Measurements from ENCODE around the gene NUPR1. TPM values are rescaled to one million over a fixed set of nuclear protein-coding genes. Genes with fewer than 3 reads are reported as not detected.
"Not testable (repeated sequence)": the region's sequence is repeated elsewhere in the genome, so short reads cannot be mapped to it uniquely, and the experiment has no call there.

Gene NUPR1
- polyA plus RNA-seq, 1 donor from 2014 or later, result not detected

- H3K27me3 ChIP-seq (ENCODE audit: insufficient read depth, low read depth, low read length), result no peaks in the 10 kb centered on the region
- H3K4me2 ChIP-seq (ENCODE audit: low read length), result no peak overlapping the region
- H2AFZ ChIP-seq (ENCODE audit: low read depth, low read length), result no peak overlapping the region
- no peak overlapping the region for H3K4me3 ChIP-seq (ENCODE audit: low read length)
- no peaks in the 10 kb centered on the region for H4K20me1 ChIP-seq (ENCODE audit: insufficient read depth)
- TF ChIP-seq, protein P1, sequence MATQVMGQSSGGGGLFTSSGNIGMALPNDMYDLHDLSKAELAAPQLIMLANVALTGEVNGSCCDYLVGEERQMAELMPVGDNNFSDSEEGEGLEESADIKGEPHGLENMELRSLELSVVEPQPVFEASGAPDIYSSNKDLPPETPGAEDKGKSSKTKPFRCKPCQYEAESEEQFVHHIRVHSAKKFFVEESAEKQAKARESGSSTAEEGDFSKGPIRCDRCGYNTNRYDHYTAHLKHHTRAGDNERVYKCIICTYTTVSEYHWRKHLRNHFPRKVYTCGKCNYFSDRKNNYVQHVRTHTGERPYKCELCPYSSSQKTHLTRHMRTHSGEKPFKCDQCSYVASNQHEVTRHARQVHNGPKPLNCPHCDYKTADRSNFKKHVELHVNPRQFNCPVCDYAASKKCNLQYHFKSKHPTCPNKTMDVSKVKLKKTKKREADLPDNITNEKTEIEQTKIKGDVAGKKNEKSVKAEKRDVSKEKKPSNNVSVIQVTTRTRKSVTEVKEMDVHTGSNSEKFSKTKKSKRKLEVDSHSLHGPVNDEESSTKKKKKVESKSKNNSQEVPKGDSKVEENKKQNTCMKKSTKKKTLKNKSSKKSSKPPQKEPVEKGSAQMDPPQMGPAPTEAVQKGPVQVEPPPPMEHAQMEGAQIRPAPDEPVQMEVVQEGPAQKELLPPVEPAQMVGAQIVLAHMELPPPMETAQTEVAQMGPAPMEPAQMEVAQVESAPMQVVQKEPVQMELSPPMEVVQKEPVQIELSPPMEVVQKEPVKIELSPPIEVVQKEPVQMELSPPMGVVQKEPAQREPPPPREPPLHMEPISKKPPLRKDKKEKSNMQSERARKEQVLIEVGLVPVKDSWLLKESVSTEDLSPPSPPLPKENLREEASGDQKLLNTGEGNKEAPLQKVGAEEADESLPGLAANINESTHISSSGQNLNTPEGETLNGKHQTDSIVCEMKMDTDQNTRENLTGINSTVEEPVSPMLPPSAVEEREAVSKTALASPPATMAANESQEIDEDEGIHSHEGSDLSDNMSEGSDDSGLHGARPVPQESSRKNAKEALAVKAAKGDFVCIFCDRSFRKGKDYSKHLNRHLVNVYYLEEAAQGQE (IDR thresholded peaks at IDR 0.05; ENCODE audit: borderline replicate concordance), result no peak
- TF ChIP-seq, protein P2, sequence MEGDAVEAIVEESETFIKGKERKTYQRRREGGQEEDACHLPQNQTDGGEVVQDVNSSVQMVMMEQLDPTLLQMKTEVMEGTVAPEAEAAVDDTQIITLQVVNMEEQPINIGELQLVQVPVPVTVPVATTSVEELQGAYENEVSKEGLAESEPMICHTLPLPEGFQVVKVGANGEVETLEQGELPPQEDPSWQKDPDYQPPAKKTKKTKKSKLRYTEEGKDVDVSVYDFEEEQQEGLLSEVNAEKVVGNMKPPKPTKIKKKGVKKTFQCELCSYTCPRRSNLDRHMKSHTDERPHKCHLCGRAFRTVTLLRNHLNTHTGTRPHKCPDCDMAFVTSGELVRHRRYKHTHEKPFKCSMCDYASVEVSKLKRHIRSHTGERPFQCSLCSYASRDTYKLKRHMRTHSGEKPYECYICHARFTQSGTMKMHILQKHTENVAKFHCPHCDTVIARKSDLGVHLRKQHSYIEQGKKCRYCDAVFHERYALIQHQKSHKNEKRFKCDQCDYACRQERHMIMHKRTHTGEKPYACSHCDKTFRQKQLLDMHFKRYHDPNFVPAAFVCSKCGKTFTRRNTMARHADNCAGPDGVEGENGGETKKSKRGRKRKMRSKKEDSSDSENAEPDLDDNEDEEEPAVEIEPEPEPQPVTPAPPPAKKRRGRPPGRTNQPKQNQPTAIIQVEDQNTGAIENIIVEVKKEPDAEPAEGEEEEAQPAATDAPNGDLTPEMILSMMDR (IDR thresholded peaks at IDR 0.05; ENCODE audit: poor library complexity, severe bottlenecking), result no peak
- TF ChIP-seq MXI1 (conservative IDR thresholded peaks at IDR 0.05; ENCODE audit: poor library complexity, severe bottlenecking) (no peak), SMC3 (conservative IDR thresholded peaks at IDR 0.05; ENCODE audit: poor library complexity) (no peak), RAD21 (conservative IDR thresholded peaks at IDR 0.05) (no peak), EP300 (conservative IDR thresholded peaks at IDR 0.05; ENCODE audit: poor library complexity, severe bottlenecking) (no peak), POLR2AphosphoS5 (IDR thresholded peaks at IDR 0.05) (no peak)
- no peak overlapping the region for H3K9ac ChIP-seq (ENCODE audit: low read length)
- no peaks in the 10 kb centered on the region for H3K9me3 ChIP-seq (ENCODE audit: low read length)
- H3K9me2 ChIP-seq (ENCODE audit: insufficient read depth, low read length), result no peaks in the 10 kb centered on the region
- H3K79me2 ChIP-seq (replicated peaks; ENCODE audit: insufficient read depth, low read length), result no peaks in the 10 kb centered on the region
- H3K27ac ChIP-seq (ENCODE audit: low read length), result no peak overlapping the region
- H3K36me3 ChIP-seq (ENCODE audit: insufficient read depth, low read length), result no peaks in the 10 kb centered on the region
- H3F3A ChIP-seq (ENCODE audit: insufficient read depth, low read length, poor library complexity, severe bottlenecking), result no peaks in the 10 kb centered on the region
These were observed 52.5 kb downstream of the NUPR1 start for GRCh38 chr16:28486266-28486665.

DNA sequence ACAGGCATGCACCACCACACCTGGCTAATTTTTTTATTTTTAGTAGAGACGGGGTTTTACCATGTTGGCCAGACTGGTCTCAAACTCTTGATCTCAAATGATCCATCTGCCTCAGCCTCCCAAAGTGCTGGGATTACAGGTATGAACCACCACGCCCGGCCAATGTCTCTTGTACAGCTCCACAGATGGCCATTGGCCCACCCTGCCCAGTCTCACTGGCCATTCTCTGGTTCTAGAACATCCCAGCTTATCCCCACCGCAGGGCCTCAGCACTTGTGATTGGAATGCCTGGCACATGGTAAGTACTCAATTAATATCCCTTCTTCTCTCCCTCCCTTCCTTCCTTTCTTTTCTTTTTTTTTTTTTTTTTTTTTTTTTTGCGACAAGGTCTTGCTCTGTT is 55.4 kb downstream of the NUPR1 start:
- not testable (repeated sequence) for H4K20me1 ChIP-seq (ENCODE audit: insufficient read depth); H3K4me3 ChIP-seq (ENCODE audit: low read length); H3K9ac ChIP-seq (ENCODE audit: low read length); H3K27me3 ChIP-seq (ENCODE audit: insufficient read depth, low read depth, low read length); H3K36me3 ChIP-seq (ENCODE audit: insufficient read depth, low read length); H3K9me2 ChIP-seq (ENCODE audit: insufficient read depth, low read length); H3K79me2 ChIP-seq (replicated peaks; ENCODE audit: insufficient read depth, low read length); H3K27ac ChIP-seq (ENCODE audit: low read length); H3K9me3 ChIP-seq (ENCODE audit: low read length); H2AFZ ChIP-seq (ENCODE audit: low read depth, low read length); H3K4me2 ChIP-seq (ENCODE audit: low read length); H3F3A ChIP-seq (ENCODE audit: insufficient read depth, low read length, poor library complexity, severe bottlenecking)

Other genes with a start within 250 kb of the NUPR1 start
- gene SBK1, start 246.4 kb downstream of the NUPR1 start, polyA plus RNA-seq, result 18.2 and 27.4 TPM in 2 replicates
- 0.88 and 2.7 TPM in 2 replicates for gene NPIPB6, start 175.5 kb downstream of the NUPR1 start, polyA plus RNA-seq
- 22.3 and 35.4 TPM in 2 replicates for gene EIF3CL, start 135.1 kb downstream of the NUPR1 start, polyA plus RNA-seq
- 0.32 and 0.85 TPM in 2 replicates for gene NPIPB7, start 66.6 kb downstream of the NUPR1 start, polyA plus RNA-seq
- 32.2 and 37.0 TPM in 2 replicates for gene CLN3, start 46.9 kb downstream of the NUPR1 start, polyA plus RNA-seq
- gene APOBR, start 44.3 kb downstream of the NUPR1 start, polyA plus RNA-seq, result 0.06 TPM in 1 of 2 replicates, not detected in the other
- gene IL27, start 32.1 kb downstream of the NUPR1 start, polyA plus RNA-seq, result not detected in 2 replicates
- 25.5 and 32.8 TPM in 2 replicates for gene SGF29, start 14.9 kb upstream of the NUPR1 start, polyA plus RNA-seq
- gene SULT1A2, start 58.1 kb upstream of the NUPR1 start, polyA plus RNA-seq, result not detected in 2 replicates
- gene SULT1A1, start 71.1 kb upstream of the NUPR1 start, polyA plus RNA-seq, result not detected in 2 replicates
- gene NPIPB8, start 99.1 kb upstream of the NUPR1 start, polyA plus RNA-seq, result not detected in 2 replicates
- gene EIF3C, start 172.5 kb upstream of the NUPR1 start, polyA plus RNA-seq, result 85.5 and 92.9 TPM in 2 replicates
- 3.1 and 3.5 TPM in 2 replicates for gene NPIPB9, start 212.8 kb upstream of the NUPR1 start, polyA plus RNA-seq